ENCODE data around the gene IFI30.

The IFI30 gene

DNA sequence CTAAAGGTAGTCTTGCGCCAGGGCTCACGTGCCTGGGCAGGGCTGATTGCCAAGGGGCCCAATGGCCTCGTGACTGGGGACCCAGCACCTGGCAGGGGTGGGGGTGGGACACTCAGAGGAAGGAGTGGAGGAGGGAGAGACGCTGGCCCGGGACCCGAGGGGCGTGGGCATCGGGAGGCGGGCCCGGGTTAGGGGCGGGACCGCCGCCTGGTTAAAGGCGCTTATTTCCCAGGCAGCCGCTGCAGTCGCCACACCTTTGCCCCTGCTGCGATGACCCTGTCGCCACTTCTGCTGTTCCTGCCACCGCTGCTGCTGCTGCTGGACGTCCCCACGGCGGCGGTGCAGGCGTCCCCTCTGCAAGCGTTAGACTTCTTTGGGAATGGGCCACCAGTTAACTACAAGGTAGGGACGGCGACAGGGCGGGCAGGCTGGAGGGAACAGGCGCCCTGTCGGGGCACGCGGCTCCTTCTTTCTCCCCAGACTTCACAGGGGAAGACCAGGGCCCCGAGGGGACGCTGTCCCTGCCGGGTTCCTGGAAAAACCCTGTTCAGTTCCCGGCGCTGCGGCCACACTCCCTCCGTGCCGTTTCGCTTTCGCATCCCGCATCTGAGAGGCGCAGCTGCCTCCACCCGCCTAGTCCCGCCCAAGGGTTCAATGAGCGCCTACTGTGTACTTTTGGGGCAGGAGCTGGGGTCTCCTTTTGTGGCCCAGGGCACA is at the start of gene IFI30:
IFI30 (plus strand) TSS at position 242 of the 717 bp plus-strand sequence; CDS start at position 271, 29 bp downstream.
- DNase-seq, result peak; percentile 79

DNA sequence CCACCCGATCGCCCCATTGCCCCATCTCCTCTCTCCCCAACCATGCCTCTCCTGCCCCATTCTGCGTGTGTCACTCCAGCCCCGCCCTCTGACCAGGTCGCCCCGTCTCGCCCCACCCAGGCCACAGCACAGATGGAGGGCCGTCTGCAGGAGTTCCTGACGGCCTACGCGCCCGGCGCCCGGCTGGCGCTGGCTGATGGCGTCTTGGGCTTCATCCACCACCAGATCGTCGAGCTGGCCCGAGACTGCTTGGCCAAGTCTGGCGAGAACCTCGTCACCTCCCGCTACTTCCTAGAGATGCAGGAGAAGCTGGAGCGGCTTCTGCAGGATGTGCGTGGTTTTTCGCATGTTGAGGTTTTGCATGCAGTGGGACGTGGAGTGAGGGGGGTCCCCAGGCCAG is 49.8 kb upstream of the IFI30 start:
- DNase-seq, result no peak

DNA sequence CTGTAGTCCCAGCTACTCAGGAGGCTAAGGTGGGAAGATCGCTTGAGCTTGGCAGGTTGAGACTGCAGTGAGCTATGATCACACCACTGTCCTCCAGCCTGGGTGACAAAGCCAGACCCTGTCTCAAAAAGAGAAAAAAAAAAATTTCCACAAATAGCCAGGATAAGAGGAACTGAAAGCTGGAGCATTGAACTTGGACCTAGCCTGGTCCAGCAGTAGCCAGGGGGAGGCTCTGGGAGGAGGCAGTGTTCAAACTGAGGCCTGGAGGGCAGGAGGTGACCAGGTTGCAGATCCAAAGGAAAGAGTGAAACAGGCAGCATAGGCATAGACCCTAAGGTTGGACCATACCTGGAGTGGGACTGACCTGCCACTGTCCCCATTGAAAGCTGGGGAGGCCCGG is 47.5 kb upstream of the IFI30 start:
- no peak for DNase-seq

DNA sequence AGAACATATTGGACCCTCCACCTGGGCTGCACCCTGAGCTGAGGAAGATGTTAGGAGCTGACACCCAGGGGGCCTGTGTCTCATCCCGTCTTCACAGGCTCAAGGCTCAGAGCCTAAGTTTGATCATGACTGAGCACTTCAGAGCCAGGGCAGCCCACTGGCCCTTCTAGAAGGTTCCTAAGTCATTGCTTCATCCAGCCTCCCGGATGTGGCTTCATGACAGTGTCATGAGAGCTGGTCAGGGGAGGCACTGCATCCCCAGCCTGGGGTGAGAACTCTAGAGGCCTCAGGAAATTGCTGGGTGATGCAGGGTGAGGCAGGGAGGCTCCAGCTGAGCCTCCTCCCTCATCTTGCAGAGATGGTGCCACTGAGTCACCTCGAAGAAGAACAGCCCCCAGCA is 45.6 kb upstream of the IFI30 start:
- no peak for DNase-seq

DNA sequence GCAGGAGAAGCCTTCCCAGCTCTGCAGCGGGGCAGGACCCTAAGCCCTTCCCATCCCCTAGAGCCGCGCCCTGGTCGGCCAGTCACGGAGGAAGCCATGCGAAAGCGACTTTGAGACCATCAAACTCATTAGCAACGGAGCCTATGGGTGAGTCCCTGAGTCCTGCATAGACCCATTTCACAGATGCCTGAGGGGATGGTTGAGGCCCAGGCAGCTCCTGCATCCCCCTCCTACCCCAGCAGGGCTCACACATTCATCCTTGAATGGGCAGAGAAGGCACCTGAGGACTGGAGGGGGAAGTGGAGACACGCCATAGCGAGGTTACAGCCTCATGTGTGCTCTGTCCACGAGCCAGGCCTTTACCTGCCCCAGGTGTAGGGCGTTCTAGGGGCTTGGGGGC is 44.8 kb upstream of the IFI30 start:
- DNase-seq, result no peak

DNA sequence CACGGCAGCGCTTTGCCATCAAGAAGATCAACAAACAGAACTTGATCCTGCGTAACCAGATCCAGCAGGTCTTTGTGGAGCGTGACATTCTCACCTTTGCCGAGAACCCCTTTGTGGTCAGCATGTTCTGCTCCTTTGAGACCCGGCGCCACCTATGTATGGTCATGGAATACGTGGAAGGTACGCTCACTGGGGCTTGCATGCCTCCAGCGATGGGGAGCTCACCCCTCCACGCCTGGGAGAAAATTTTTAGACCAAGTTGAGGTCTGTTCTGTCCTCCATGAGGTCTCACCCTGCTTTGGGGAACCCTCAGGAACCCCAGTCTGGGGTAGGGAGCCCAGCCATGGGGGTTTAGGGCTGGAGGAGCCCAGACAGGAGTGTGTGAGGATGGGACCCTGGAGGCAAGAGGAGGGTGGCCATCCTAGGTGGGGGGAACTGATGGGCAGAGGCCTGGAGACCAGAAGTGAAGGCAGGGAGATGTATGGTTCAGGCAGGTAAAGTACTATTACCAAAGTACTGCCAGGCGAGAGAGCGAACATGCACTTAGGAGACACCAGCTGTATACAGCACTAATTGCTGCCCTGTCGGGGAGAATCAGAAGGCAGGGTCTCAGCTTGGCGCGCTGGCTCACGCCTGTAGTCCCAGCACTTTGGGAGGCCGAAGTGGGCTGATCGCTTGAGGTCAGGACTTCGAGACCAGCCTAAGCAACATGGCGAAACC is 42.9 kb upstream of the IFI30 start:
- no peak for DNase-seq

DNA sequence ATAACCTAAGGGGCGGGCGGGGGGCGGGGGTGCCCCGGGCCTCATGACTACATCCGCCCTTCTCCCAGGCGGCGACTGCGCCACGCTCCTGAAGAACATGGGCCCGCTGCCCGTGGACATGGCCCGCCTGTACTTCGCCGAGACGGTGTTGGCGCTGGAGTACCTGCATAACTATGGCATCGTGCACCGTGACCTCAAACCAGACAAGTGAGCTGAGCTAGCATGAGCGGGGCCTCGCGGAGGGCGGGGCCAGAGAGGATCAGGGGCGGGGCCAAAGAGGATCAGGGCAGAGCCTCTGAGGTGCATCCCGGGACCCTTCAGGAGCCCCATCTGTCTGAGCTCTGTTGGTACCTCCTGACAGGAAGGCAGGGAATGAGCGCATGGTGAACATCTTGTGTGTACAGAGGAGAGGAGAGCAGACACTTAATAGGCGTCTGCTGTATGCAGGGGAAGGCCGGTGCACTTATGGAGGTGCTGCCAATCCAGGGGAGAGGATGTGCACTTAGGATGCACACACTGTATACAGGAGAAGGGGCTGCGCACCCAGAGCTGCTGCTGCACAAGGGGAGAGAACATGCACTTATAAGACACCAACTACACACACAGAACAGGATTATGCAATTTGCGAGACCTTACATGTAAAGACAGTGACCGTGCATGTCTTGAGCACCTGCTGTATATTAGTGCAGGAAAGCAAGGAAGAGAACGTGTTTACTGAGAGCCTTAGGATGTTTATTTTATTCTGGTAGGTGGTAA is 41.6 kb upstream of the IFI30 start:
- DNase-seq, result no peak

DNA sequence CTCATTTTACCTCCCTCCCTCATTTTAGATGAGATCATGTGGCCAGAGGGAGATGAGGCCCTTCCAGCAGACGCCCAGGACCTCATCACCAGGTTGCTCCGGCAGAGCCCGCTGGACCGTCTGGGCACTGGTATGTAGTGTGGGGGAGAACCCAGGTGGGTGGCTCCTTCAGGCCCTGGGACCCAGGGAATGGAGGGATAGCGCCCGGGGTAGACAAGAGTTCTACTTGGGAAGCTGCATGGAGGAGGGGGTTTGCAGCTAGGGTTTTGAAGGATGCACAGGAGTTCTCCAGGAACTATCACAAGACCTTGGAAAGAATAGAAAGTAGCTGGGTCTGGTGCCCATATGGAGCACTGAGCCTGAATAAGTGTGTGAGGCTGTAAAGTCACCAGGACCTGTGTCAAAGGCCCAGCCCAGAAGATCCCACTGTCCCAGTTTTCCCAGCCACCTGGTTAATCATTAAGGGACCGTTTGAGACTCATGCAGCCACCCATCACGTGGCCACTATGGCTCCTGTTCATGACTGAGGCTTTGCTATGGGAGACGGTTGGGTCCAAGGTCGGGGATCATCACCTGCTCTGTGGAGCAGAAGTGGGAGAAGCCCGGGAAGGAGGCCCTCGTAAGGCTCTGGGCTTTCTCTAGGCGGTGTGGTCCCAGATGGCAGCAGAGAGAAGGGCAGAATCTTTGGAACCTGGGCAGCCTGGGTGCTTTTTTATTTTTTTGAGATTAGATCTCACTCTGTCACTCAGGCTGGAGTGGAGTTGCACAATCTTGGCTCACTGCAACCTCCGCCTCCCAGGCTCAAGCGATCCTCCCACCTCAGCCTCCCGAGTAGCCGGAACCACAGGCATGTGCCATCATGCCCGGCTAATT is 37.7 kb upstream of the IFI30 start:
- no peak for DNase-seq

DNA sequence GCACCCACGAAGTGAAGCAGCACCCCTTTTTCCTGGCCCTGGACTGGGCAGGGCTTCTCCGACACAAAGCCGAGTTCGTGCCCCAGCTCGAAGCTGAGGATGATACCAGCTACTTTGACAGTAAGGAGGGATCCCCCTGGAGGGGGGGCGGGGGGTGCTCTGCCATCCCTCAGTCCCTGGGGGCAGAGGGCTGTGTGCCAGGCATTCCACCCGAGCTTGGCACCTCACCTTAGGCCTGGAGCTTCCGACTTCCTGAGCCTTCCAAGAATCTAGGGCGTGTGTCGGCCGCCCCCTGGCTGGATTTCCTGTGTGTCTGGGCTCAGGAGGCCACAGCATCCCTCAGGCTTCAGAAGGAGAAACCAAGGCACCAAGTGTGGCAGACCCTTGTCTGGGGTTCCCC is 36.4 kb upstream of the IFI30 start:
- no peak for DNase-seq

DNA sequence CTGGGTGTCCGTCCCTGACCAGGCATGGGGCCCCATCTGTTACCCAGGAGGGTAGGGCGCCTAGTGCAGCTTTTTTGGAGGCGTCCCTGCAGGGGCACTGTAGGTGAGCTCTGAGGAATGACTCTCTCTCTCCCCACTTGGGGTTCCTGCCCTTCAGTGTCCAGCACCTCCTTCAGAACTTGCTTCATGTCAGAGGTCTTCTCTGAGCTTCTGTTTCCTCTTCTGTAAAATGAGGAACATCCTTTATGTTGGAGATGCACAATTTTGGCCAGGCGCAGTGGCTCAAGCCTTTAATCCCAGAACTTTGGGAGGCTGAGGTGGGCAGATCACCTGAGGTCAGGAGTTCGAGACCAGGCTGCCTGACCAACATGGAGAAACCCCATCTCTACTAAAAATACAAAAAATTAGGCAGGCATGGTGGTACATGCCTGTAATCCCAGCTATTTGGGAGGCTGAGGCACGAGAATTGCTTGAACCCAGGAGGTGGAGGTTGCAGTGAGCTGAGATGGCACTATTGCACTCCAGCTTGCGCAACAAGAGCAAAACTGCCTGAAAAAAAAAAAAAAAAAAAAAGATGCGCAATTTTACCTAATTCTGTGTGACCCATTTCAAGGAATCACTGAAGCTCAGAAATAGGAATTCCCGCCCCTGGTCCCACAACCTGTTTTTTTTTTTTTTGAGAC is 35.8 kb upstream of the IFI30 start:
- no peak for DNase-seq

DNA sequence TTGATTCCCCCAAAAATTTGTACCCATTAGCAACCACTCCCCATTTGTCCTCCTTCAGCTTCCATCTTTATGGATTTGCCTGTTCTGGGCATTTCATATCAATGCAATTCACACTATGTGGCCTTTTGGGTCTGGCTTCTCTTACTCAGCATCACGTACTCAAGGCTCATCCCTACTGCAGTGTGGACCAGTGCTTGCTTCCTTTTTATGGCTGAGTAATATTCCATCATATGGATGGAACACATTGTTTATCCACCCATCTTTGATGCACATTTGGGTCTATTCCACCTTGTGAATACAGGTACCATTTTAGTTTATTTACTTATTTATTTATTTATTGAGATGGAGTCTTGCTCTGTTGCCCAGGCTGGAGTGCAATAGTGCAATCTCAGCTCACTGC is 33.1 kb upstream of the IFI30 start:
- DNase-seq, result no peak

DNA sequence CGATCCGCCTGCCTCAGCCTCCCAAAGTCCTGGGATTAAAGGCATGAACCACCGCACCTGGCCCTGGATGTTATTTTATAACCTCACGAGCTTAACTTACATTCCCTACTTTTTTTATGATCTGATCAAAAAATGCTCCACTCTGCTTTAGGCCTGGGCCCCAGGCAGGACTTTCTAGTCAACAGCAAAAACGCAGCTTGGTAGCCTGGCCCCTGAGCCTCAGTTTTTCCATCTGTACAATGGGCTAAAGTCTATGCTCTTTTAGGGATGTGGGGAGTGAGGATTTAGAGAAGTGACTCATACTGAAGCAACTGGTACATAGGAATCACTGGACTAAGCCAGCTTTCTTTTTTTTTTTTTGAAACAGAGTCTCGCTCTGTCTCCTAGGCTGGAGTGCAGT is 32.6 kb upstream of the IFI30 start:
- no peak for DNase-seq

DNA sequence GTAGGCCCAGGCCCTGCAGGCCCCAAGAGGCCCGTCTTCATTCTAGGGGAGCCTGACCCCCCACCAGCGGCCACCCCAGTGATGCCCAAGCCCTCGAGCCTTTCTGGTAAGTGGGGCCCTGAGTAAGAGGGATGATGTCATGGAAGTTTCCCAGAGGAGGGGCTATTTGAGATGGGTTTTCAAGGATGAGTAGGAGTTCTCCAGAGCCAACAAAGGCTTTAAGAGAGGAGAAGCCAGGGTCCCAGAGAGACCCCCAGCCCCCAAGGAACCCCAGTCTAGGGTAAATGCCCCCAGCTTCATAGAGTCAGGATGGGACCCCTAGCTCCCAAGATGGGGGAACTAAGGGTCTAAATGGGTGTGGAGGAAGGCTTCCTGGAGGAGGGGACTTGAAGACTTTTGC is 29.7 kb upstream of the IFI30 start:
- no peak for DNase-seq

DNA sequence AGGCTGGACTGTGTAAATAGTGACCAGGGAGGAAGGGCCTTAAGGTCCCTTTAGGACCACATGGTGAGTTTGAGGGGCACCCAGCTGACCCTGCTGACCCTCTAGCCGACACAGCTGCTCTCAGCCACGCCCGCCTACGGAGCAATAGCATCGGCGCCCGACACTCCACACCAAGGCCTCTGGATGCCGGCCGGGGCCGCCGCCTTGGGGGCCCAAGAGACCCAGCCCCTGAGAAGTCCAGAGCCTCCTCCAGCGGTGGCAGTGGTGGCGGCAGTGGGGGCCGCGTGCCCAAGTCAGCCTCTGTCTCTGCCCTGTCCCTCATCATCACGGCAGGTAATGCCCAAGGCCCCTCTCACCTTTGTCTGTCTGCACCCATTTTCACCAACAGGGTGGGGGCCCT is 29.3 kb upstream of the IFI30 start:
- no peak for DNase-seq

DNA sequence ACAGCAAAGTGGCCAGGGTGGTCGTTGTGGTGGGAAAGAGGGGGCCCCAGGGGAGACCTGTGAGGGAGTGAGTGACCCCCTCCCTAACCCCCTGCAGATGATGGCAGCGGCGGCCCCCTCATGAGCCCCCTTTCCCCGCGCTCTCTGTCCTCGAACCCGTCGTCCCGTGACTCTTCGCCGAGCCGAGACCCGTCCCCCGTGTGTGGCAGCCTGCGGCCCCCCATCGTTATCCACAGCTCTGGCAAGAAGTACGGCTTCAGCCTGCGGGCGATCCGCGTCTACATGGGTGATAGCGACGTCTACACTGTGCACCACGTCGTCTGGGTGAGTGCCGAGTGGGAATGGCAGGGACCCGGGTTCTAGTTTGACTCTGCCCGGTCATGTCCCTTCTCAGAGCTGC is 28.7 kb upstream of the IFI30 start:
- DNase-seq, result no peak

DNA sequence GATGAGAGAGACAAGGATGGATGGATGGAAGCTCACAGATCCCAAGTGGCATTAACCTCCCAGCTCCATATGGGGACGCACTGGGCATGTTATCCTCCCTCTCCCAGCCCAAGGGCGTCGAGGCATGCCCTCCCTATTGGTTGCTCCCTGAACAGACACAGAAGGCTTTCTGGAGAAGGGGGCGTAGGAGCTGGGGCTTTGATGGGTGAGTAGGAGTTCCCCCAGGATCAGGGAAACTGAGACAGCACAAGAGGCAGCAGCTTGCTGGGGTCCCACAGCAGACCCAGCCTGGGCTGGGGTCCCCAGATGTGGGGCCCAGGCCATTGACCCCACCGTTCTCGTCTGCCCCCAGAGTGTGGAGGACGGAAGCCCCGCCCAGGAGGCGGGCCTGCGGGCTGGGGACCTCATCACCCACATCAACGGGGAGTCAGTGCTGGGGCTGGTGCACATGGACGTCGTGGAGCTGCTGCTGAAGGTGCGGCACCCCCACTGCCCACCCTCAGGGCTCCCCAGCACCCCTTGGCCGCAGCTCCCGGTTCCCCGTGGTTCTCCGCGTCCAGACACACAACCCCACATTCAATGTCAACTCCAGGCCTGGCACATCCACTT is 28.1 kb upstream of the IFI30 start:
- DNase-seq, result no peak

DNA sequence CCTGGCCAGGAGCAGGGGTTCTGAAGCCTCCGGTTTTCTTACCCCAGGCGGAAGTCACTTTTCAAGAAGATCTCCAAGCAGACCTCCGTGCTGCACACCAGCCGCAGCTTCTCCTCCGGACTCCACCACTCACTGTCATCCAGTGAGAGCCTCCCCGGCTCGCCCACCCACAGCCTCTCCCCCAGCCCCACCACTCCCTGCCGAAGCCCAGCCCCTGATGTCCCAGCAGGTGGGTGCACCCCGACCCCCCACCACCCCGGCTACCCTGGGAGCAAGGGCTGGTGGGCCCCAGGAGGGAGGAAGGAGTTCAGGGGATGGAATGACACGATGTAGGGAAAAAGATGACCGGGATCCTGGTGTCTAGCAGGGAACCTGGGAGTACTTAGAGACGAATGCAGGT is 26.2 kb upstream of the IFI30 start:
- DNase-seq, result no peak

DNA sequence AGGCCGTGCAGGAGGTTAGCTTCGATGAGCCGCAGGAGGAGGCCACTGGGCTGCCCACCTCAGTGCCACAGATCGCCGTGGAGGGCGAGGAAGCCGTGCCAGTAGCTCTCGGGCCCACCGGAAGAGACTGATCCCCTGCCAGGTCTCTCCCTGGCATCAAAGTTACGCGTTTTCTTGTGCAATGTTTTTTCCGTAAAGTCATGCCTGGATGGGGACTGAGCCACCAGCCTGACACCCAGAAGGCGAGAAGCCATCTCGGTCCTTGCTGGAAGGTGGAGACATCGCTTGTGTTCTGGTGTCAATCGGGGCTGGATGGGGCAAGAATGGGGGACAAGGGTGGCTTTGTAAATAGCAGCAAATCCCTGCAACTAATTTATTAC is 24.0 kb upstream of the IFI30 start:
- DNase-seq, result no peak

DNA sequence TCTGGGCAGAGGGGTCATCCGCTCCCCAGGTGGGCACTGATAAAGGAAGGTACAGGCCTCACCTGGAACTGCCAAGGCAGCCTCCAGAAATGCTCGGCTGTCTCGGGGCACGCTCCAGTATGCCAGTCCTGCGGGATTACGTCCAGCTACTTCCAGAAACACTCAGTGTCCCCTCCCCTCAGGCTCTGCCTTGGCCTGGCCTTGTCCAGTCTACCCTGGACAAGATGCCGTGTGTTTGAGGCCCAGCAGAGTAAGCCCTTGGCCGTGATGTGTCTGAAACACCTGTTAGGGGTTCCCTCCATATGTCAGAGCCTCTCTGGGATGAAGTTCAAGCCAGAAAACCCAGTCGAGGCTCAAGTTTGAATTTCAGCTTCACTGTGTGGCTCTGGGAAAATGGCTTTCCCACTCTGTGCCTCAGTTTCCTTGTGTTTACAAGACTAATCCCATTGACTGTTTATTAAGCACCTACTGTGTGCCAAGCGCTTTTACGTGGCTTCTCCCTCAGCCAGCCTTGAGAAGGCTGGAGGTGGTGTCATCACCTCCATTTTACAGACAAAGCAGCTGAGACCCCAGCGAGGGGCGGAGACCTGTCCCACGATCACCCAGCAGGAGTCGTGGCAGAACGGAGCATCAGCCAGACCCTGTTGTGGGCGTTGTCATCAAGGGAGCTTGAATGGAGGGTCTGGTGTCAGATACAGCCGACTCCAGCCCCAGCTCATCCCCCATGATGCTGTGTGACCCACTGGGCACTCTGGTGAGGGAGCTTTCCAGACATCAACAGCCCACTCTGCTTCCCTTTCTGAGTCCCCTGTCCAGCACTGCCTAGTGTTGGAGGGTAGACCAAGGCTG is 22.6 kb upstream of the IFI30 start:
- DNase-seq, result no peak

DNA sequence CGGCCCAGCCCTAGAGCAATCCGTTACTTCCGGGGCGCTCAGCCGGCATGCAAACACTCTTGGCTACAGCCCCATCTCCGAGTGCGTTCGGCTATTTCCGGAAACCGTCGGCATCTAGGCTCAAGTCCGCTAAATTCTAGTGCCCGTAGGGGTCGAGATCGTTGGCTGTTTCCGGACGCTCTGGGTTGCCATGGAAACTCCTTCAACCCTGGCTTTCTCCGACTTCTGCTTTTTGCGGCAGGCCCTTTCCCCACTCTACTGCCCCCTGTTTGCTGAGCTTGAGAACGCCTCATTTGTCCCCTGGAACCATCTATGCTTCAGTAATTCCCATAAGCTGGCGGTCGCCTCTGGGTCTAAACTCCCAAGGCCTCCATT is 21.2 kb upstream of the IFI30 start:
- peak; percentile 84 for DNase-seq

All from NCI-H774 (cell line).